Thyroid gland (tissue), 4 donors: ENCODE results near the gene SEC31A.

Source experiments
- POLR2A ChIP-seq, 2 donors: fragments of 450-650 bp; IDR thresholded peaks; one replicate each; pipeline ENCODE4 v1.6.1; 2017; ENCODE audit warnings: antibody characterized with exemption in 2 of 2, mild to moderate bottlenecking in 2 of 2, moderate library complexity in 1 of 2
- TF ChIP-seq, protein P1 (sequence below), 6 experiments: fragments of 200-600 bp in 3 of 6; fragments of 450-650 bp in 3 of 6; sonication (generic) in 3 of 6; IDR thresholded peaks; one replicate each; pipeline ENCODE4 v1.5.1; 2016 to 2019; ENCODE audit warnings: antibody characterized with exemption in 6 of 6, mild to moderate bottlenecking in 2 of 6, inconsistent platforms in 1 of 6, moderate library complexity in 1 of 6

DNA sequence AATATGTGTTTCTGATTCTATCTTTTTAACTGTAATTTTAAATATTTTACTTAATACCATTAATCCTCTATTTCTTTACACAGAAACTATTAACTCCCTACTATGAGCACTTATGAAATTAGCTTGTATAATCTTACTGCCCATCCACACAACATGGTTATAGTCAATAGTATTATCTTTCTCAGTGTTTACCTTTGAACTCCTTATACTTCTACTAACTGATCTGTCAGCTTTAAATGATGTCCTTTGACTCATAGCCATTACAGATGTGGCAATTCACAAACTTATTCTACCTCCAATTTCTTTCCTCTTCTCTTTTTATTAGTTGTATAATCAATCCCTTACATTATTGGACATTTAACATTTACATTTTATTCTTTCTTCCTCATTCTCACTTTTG is 5.5 kb downstream of the SEC31A start:
- TF ChIP-seq, protein P1, sequence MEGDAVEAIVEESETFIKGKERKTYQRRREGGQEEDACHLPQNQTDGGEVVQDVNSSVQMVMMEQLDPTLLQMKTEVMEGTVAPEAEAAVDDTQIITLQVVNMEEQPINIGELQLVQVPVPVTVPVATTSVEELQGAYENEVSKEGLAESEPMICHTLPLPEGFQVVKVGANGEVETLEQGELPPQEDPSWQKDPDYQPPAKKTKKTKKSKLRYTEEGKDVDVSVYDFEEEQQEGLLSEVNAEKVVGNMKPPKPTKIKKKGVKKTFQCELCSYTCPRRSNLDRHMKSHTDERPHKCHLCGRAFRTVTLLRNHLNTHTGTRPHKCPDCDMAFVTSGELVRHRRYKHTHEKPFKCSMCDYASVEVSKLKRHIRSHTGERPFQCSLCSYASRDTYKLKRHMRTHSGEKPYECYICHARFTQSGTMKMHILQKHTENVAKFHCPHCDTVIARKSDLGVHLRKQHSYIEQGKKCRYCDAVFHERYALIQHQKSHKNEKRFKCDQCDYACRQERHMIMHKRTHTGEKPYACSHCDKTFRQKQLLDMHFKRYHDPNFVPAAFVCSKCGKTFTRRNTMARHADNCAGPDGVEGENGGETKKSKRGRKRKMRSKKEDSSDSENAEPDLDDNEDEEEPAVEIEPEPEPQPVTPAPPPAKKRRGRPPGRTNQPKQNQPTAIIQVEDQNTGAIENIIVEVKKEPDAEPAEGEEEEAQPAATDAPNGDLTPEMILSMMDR (IDR thresholded peaks at IDR 0.05) = no peak
- no peak for TF ChIP-seq POLR2A (IDR thresholded peaks at IDR 0.05)
